CD4-positive, alpha-beta T cell (primary cell): Measurements from ENCODE around the gene ADAMTS12. TPM values are rescaled to one million over a fixed set of nuclear protein-coding genes. Genes with fewer than 3 reads are reported as not detected.

Experiments used
- ATAC-seq: fragments of 200-7000 bp; cut with Tn5 transposase; one replicate; pipeline ENCODE4 v1.10.0; 2022; ENCODE audit warnings: mild to moderate bottlenecking; ENCODE audit not compliant: poor library complexity
- CTCF ChIA-PET: fragments of 350-600 bp; sonication (Branson Sonifier 250); formaldehyde crosslinking; loops from one replicate; lab custom pipeline; 2021; ENCODE audit warnings: antibody characterized with exemption, inconsistent platforms; lab: Charles Lee
- POLR2A ChIA-PET: fragments of 350-600 bp; sonication (Branson Sonifier 250); formaldehyde crosslinking; loops from one replicate; lab custom pipeline; 2021; ENCODE audit warnings: antibody characterized with exemption, inconsistent platforms; lab: Charles Lee
- DNase-seq, 14 experiments: peaks; one replicate each; pipeline ENCODE4 v3.0.0-alpha.2; 2013 to 2020; ENCODE audit warnings: mixed read lengths in 2 of 14
- H3K27ac ChIP-seq, 2 donors: one replicate each; pipeline versions ENCODE4 v1.5.1 to v1.7.0; 2013; ENCODE audit warnings: low read length in 2 of 2, low read depth in 1 of 2, mild to moderate bottlenecking in 1 of 2
- H3K27me3 ChIP-seq, 2 experiments: 1 replicate in 1 of 2; 2 replicates in 1 of 2; pipeline versions ENCODE4 v1.6.1 to v1.7.0; 2013; ENCODE audit warnings: low read length in 2 of 2, control low read depth in 1 of 2, mild to moderate bottlenecking in 1 of 2, moderate library complexity in 1 of 2; ENCODE audit not compliant: insufficient read depth in 2 of 2, control insufficient read depth in 1 of 2
- H3K36me3 ChIP-seq: one replicate; pipeline ENCODE4 v1.6.1; 2013; ENCODE audit warnings: low read length, control low read depth; ENCODE audit not compliant: insufficient read depth
- H3K4me1 ChIP-seq: one replicate; pipeline ENCODE4 v1.6.1; 2013; ENCODE audit warnings: low read length, control low read depth; ENCODE audit not compliant: insufficient read depth
- H3K4me3 ChIP-seq: one replicate; pipeline ENCODE4 v1.5.1; 2013; ENCODE audit warnings: mild to moderate bottlenecking, low read length, moderate library complexity
- H3K9me3 ChIP-seq, 2 experiments: 1 replicate in 1 of 2; 2 replicates in 1 of 2; pipeline versions ENCODE4 v1.6.1 to v1.7.0; 2013; ENCODE audit warnings: low read length in 2 of 2, mild to moderate bottlenecking in 2 of 2, control low read depth in 1 of 2, moderate library complexity in 1 of 2; ENCODE audit not compliant: control insufficient read depth in 1 of 2, insufficient read depth in 1 of 2
- H3K27ac Mint-ChIP-seq: one replicate; pipeline ENCODE4 v1.8.0; 2020; ENCODE audit warnings: mixed read lengths
- H3K27me3 Mint-ChIP-seq: one replicate; pipeline ENCODE4 v1.8.0; 2021; ENCODE audit warnings: mixed read lengths
- H3K36me3 Mint-ChIP-seq: one replicate; pipeline ENCODE4 v1.8.0; 2021; ENCODE audit warnings: low read depth, mixed read lengths
- H3K4me1 Mint-ChIP-seq: one replicate; pipeline ENCODE4 v1.8.0; 2021; ENCODE audit warnings: low read depth, mixed read lengths
- H3K4me3 Mint-ChIP-seq: one replicate; pipeline ENCODE4 v1.8.0; 2020; ENCODE audit warnings: mild to moderate bottlenecking, mixed read lengths
- H3K9me3 Mint-ChIP-seq: one replicate; pipeline ENCODE4 v1.8.0; 2020; ENCODE audit warnings: mixed read lengths
- CTCF ChIP-seq: fragments of 200-600 bp; IDR thresholded peaks from one replicate; pipeline ENCODE4 v1.8.0; 2022; ENCODE audit warnings: antibody characterized with exemption, mild to moderate bottlenecking
- intact Hi-C, 2 experiments: fragments of 100-400 bp; cut with DNase I in 1 of 2; cut with micrococcal nuclease in 1 of 2; formaldehyde crosslinking; loops; one replicate each; pipeline versions ENCODE4 v1.15.1 to v1.9.0; 2023 to 2025; cut with DNase I, micrococcal nuclease
- total RNA-seq, 174 experiments: library from RNA in 2 of 174; stranded (reverse) in 2 of 174; gene quantifications; one replicate each; pipeline ENCODE4 v1.2.3 and lab custom pipeline; 2021 to 2026

The ADAMTS12 gene
- total RNA-seq, 2 experiments from 2014 or later, result 0.06 TPM; not detected in 1

GRCh38 chr5:33576726-33577590 lies 314.8 kb downstream of the ADAMTS12 start:
- Mint-ChIP-seq H3K9me3 (peaks cover 3% of the 10 kb centered on the region), H3K36me3 (no peaks in the 10 kb centered on the region), H3K27me3 (no peaks in the 10 kb centered on the region), H3K27ac (no peak overlapping the region), H3K4me1 (no peaks in the 10 kb centered on the region), H3K4me3 (no peak overlapping the region)
- TF ChIP-seq CTCF, result no peak
- no peak for DNase-seq
- ChIA-PET CTCF (no interaction called here), POLR2A (interaction anchor here (0.8 kb wide), 1 partner anchor 9 kb away, joined by 3 read pairs; no protein-coding TSS in a partner anchor)
- H3K27me3 ChIP-seq, result no peaks in the 10 kb centered on the region
- no peak overlapping the region for H3K4me3 ChIP-seq
- H3K27ac ChIP-seq, result no peak overlapping the region
- no peaks in the 10 kb centered on the region for H3K9me3 ChIP-seq
- no peaks in the 10 kb centered on the region for H3K4me1 ChIP-seq
- intact Hi-C loops, result no loop called here
- H3K36me3 ChIP-seq, result no peaks in the 10 kb centered on the region
- ATAC-seq, result no peak

- intact Hi-C loops, result loop anchor here in 1 of 2 experiments (10.0 kb wide), 1 partner anchor 271 kb away; no protein-coding TSS in a partner anchor
- Histone ChIP-seq H3K4me3 (no peak overlapping the region), H3K9me3 (no peaks in the 10 kb centered on the region), H3K27me3 (no peaks in the 10 kb centered on the region), H3K36me3 (no peaks in the 10 kb centered on the region), H3K4me1 (no peaks in the 10 kb centered on the region), H3K27ac (no peak overlapping the region)
- DNase-seq (no peak), ATAC-seq (no peak)
- H3K36me3 Mint-ChIP-seq, result no peaks in the 10 kb centered on the region
- CTCF ChIA-PET, result no interaction called here
- TF ChIP-seq CTCF, result no peak
- H3K4me3 Mint-ChIP-seq, result no peak overlapping the region
- H3K27ac Mint-ChIP-seq, result no peak overlapping the region
- POLR2A ChIA-PET, result no interaction called here
- no peaks in the 10 kb centered on the region for H3K27me3 Mint-ChIP-seq
- H3K9me3 Mint-ChIP-seq, result no peaks in the 10 kb centered on the region
- H3K4me1 Mint-ChIP-seq, result no peaks in the 10 kb centered on the region
Observed at GRCh38 chr5:33565324-33565723, 326.5 kb downstream of the ADAMTS12 start.

GRCh38 chr5:33563983-33564908 lies 327.5 kb downstream of the ADAMTS12 start:
- intact Hi-C loops, result loop anchor here in 1 of 2 experiments (10.0 kb wide), 1 partner anchor 269 kb away; no protein-coding TSS in a partner anchor
- Histone ChIP-seq H3K4me1 (no peaks in the 10 kb centered on the region), H3K27me3 (no peaks in the 10 kb centered on the region), H3K27ac (no peak overlapping the region), H3K9me3 (no peaks in the 10 kb centered on the region), H3K4me3 (no peak overlapping the region), H3K36me3 (no peaks in the 10 kb centered on the region)
- DNase-seq (no peak), ATAC-seq (no peak)
- Mint-ChIP-seq H3K4me3 (no peak overlapping the region), H3K36me3 (no peaks in the 10 kb centered on the region), H3K4me1 (no peaks in the 10 kb centered on the region), H3K27me3 (no peaks in the 10 kb centered on the region), H3K27ac (no peak overlapping the region), H3K9me3 (no peaks in the 10 kb centered on the region)
- ChIA-PET CTCF (no interaction called here), POLR2A (no interaction called here)
- no peak for TF ChIP-seq CTCF
